ENCODE results near the gene TFPI2. TPM values are rescaled to one million over a fixed set of nuclear protein-coding genes. Genes with fewer than 3 reads are reported as not detected.
A peak's percentile ranks its signal among the peaks of the same experiment; 100 is the strongest.

The TFPI2 gene
- total and polyA plus RNA-seq, 4 experiments from 2014 or later = not detected

GRCh38 chr7:93855797-93856196 lies 34.8 kb downstream of the TFPI2 start:
- H3K9me3 Mint-ChIP-seq = peaks cover 0 to 3% (median 0%) of the 10 kb centered on the region in 8 donors
- H3K9me3 ChIP-seq (ENCODE audit: control insufficient read depth in 1 of 2, low read length in 2 of 2) = no peaks in the 10 kb centered on the region
- peak in 1 of 5 donors; percentile 32 for DNase-seq
- H3K36me3 Mint-ChIP-seq = no peaks in the 10 kb centered on the region
- H3K4me1 ChIP-seq (ENCODE audit: insufficient read depth, low read length) = no peaks in the 10 kb centered on the region
- H3K27ac ChIP-seq (ENCODE audit: low read depth, low read length) = no peak overlapping the region
- POLR2A ChIA-PET (ENCODE audit: partially characterized antibody) = no interaction called here
- no peak overlapping the region for H3K4me3 ChIP-seq (ENCODE audit: low read length in 2 of 2)
- H3K36me3 ChIP-seq (ENCODE audit: insufficient read depth, low read length) = no peaks in the 10 kb centered on the region
- CTCF ChIA-PET (ENCODE audit: partially characterized antibody) = no interaction called here
- no peak overlapping the region for H3K27ac Mint-ChIP-seq
- peaks cover 0 to 2% of the 10 kb centered on the region in 2 donors for H3K27me3 Mint-ChIP-seq
- no peaks in the 10 kb centered on the region for H3K27me3 ChIP-seq (ENCODE audit: insufficient read depth, low read length)
- no peaks in the 10 kb centered on the region for H3K4me1 Mint-ChIP-seq
- intact Hi-C loops (cut with micrococcal nuclease) = no loop called here
- H3K4me3 Mint-ChIP-seq = no peak overlapping the region

GRCh38 chr7:93854480-93854879 lies 36.1 kb downstream of the TFPI2 start:
- no peak overlapping the region for H3K4me3 ChIP-seq (ENCODE audit: low read length in 2 of 2)
- H3K27ac Mint-ChIP-seq = no peak overlapping the region
- H3K27me3 Mint-ChIP-seq = peaks cover 0 to 2% of the 10 kb centered on the region in 2 donors
- H3K9me3 ChIP-seq (ENCODE audit: control insufficient read depth in 1 of 2, low read length in 2 of 2) = no peaks in the 10 kb centered on the region
- no peaks in the 10 kb centered on the region for H3K4me1 Mint-ChIP-seq
- no peak for DNase-seq
- H3K27me3 ChIP-seq (ENCODE audit: insufficient read depth, low read length) = no peaks in the 10 kb centered on the region
- POLR2A ChIA-PET (ENCODE audit: partially characterized antibody) = no interaction called here
- no peaks in the 10 kb centered on the region for H3K36me3 Mint-ChIP-seq
- H3K36me3 ChIP-seq (ENCODE audit: insufficient read depth, low read length) = no peaks in the 10 kb centered on the region
- H3K27ac ChIP-seq (ENCODE audit: low read depth, low read length) = no peak overlapping the region
- H3K9me3 Mint-ChIP-seq = peaks cover 0 to 3% (median 0%) of the 10 kb centered on the region in 8 donors
- intact Hi-C loops (cut with micrococcal nuclease) = no loop called here
- no peaks in the 10 kb centered on the region for H3K4me1 ChIP-seq (ENCODE audit: insufficient read depth, low read length)
- CTCF ChIA-PET (ENCODE audit: partially characterized antibody) = no interaction called here
- no peak overlapping the region for H3K4me3 Mint-ChIP-seq

DNA sequence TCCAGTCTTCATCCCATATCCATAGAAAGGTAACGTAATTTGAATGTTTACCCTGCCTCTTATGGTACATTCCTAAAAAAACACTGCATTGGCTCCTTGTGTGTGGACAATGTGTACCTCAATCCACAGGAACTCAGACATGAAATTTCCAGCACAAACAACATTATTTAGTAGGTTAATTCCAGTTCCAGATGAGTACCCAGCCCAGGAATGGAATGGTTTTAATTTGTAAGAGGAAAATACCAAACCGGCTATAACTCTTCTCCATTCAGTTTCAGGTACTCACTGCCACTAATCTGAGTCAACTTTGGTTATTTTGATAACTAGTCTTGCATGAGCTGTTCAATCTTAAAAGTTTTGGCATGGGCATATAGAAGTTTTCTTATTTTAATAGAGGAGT lies 39.0 kb downstream of the TFPI2 start:
- H3K27ac ChIP-seq (ENCODE audit: low read depth, low read length) = no peak overlapping the region
- H3K27me3 ChIP-seq (ENCODE audit: insufficient read depth, low read length) = no peaks in the 10 kb centered on the region
- CTCF ChIA-PET (ENCODE audit: partially characterized antibody) = no interaction called here
- no peaks in the 10 kb centered on the region for H3K36me3 Mint-ChIP-seq
- no peak overlapping the region for H3K27ac Mint-ChIP-seq
- H3K4me1 Mint-ChIP-seq = no peaks in the 10 kb centered on the region
- H3K9me3 Mint-ChIP-seq = peaks cover 0 to 3% (median 0%) of the 10 kb centered on the region in 8 donors
- H3K9me3 ChIP-seq (ENCODE audit: control insufficient read depth in 1 of 2, low read length in 2 of 2) = no peaks in the 10 kb centered on the region
- no peak for DNase-seq
- no peaks in the 10 kb centered on the region for H3K4me1 ChIP-seq (ENCODE audit: insufficient read depth, low read length)
- no peak overlapping the region for H3K4me3 ChIP-seq (ENCODE audit: low read length in 2 of 2)
- no peaks in the 10 kb centered on the region for H3K36me3 ChIP-seq (ENCODE audit: insufficient read depth, low read length)
- peaks cover 0 to 2% of the 10 kb centered on the region in 2 donors for H3K27me3 Mint-ChIP-seq
- no peak overlapping the region for H3K4me3 Mint-ChIP-seq
- intact Hi-C loops (cut with micrococcal nuclease) = no loop called here
- POLR2A ChIA-PET (ENCODE audit: partially characterized antibody) = no interaction called here

DNA sequence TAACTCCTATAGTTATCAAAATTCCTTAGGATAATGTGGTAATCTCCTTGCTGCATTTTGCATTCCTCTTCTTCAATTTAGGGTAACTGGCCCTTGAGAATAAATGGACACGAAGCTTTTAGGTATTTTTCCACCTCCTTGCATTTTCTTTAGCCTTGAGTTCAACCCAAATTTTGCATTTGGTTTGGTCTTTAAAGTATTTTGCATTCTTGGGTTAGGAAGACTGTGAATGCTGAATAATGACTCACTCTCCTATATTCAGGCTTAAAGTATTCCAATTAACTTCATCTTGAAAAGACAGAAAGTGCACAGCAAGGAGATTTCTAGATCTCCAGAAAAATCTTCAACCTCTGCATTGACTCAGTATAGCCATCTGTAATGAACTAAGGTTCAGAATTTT lies 47.3 kb downstream of the TFPI2 start:
- intact Hi-C loops (cut with micrococcal nuclease) = no loop called here
- H3K36me3 ChIP-seq (ENCODE audit: insufficient read depth, low read length) = no peaks in the 10 kb centered on the region
- CTCF ChIA-PET (ENCODE audit: partially characterized antibody) = no interaction called here
- H3K4me1 Mint-ChIP-seq = no peaks in the 10 kb centered on the region
- no peak for DNase-seq
- H3K4me3 Mint-ChIP-seq = no peak overlapping the region
- no peaks in the 10 kb centered on the region for H3K27me3 ChIP-seq (ENCODE audit: insufficient read depth, low read length)
- H3K4me1 ChIP-seq (ENCODE audit: insufficient read depth, low read length) = no peaks in the 10 kb centered on the region
- no peak overlapping the region for H3K27ac Mint-ChIP-seq
- H3K27me3 Mint-ChIP-seq = no peaks in the 10 kb centered on the region
- H3K36me3 Mint-ChIP-seq = no peaks in the 10 kb centered on the region
- no peaks in the 10 kb centered on the region for H3K9me3 ChIP-seq (ENCODE audit: control insufficient read depth in 1 of 2, low read length in 2 of 2)
- no peaks in the 10 kb centered on the region for H3K9me3 Mint-ChIP-seq
- POLR2A ChIA-PET (ENCODE audit: partially characterized antibody) = no interaction called here
- no peak overlapping the region for H3K4me3 ChIP-seq (ENCODE audit: low read length in 2 of 2)
- no peak overlapping the region for H3K27ac ChIP-seq (ENCODE audit: low read depth, low read length)

GRCh38 chr7:93838966-93839365 lies 51.6 kb downstream of the TFPI2 start:
- no peaks in the 10 kb centered on the region for H3K9me3 ChIP-seq (ENCODE audit: control insufficient read depth in 1 of 2, low read length in 2 of 2)
- Mint-ChIP-seq H3K27me3 (peaks cover 0 to 1% of the 10 kb centered on the region in 2 donors), H3K4me3 (no peak overlapping the region), H3K9me3 (peaks cover 0 to 2% (median 0%) of the 10 kb centered on the region in 8 donors), H3K27ac (no peak overlapping the region), H3K36me3 (no peaks in the 10 kb centered on the region), H3K4me1 (no peaks in the 10 kb centered on the region)
- CTCF ChIA-PET (ENCODE audit: partially characterized antibody) = no interaction called here
- H3K4me3 ChIP-seq (ENCODE audit: low read length in 2 of 2) = no peak overlapping the region
- no peak overlapping the region for H3K27ac ChIP-seq (ENCODE audit: low read depth, low read length)
- no peak for DNase-seq
- no peaks in the 10 kb centered on the region for H3K36me3 ChIP-seq (ENCODE audit: insufficient read depth, low read length)
- POLR2A ChIA-PET (ENCODE audit: partially characterized antibody) = no interaction called here
- H3K4me1 ChIP-seq (ENCODE audit: insufficient read depth, low read length) = no peaks in the 10 kb centered on the region
- H3K27me3 ChIP-seq (ENCODE audit: insufficient read depth, low read length) = no peaks in the 10 kb centered on the region
- intact Hi-C loops (cut with micrococcal nuclease) = no loop called here

- Histone ChIP-seq H3K27ac (ENCODE audit: low read depth, low read length) (no peak overlapping the region), H3K4me1 (ENCODE audit: insufficient read depth, low read length) (no peaks in the 10 kb centered on the region), H3K9me3 (ENCODE audit: control insufficient read depth in 1 of 2, low read length in 2 of 2) (no peaks in the 10 kb centered on the region), H3K4me3 (ENCODE audit: low read length in 2 of 2) (no peak overlapping the region), H3K36me3 (ENCODE audit: insufficient read depth, low read length) (no peaks in the 10 kb centered on the region), H3K27me3 (ENCODE audit: insufficient read depth, low read length) (no peaks in the 10 kb centered on the region)
- intact Hi-C loops (cut with micrococcal nuclease) = no loop called here
- Mint-ChIP-seq H3K36me3 (no peaks in the 10 kb centered on the region), H3K27ac (no peak overlapping the region), H3K4me3 (no peak overlapping the region), H3K9me3 (peaks cover 0 to 2% (median 0%) of the 10 kb centered on the region in 8 donors), H3K27me3 (peaks cover 0 to 1% of the 10 kb centered on the region in 2 donors), H3K4me1 (no peaks in the 10 kb centered on the region)
- POLR2A ChIA-PET (ENCODE audit: partially characterized antibody) = no interaction called here
- CTCF ChIA-PET (ENCODE audit: partially characterized antibody) = no interaction called here
- no peak for DNase-seq
These were observed 53.3 kb downstream of the TFPI2 start for GRCh38 chr7:93837245-93837644.

DNA sequence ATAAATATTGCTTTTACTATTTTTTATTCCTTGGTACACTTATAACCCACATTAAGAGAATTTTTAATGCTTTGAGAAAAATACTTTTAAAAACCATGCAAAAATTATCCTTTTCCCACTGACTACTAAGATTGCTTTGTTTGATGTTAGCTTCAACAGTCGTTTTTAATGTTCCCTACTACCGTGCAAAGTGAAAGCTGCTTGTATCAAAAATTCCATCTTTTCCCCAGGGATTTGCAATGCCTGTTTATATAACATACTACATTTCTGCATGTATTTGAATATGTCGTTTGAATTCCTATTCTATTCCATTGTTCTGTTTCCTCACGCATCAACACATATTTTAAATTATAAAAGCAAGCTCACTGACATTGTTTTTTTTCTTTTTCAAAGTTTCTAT lies 54.4 kb downstream of the TFPI2 start:
- Mint-ChIP-seq H3K4me1 (no peaks in the 10 kb centered on the region), H3K27me3 (peaks cover 0 to 1% of the 10 kb centered on the region in 2 donors), H3K36me3 (no peaks in the 10 kb centered on the region), H3K9me3 (peaks cover 0 to 2% (median 0%) of the 10 kb centered on the region in 8 donors), H3K4me3 (no peak overlapping the region), H3K27ac (no peak overlapping the region)
- DNase-seq = no peak
- Histone ChIP-seq H3K9me3 (ENCODE audit: control insufficient read depth in 1 of 2, low read length in 2 of 2) (no peaks in the 10 kb centered on the region), H3K36me3 (ENCODE audit: insufficient read depth, low read length) (no peaks in the 10 kb centered on the region), H3K4me3 (ENCODE audit: low read length in 2 of 2) (no peak overlapping the region), H3K27ac (ENCODE audit: low read depth, low read length) (no peak overlapping the region), H3K27me3 (ENCODE audit: insufficient read depth, low read length) (no peaks in the 10 kb centered on the region), H3K4me1 (ENCODE audit: insufficient read depth, low read length) (no peaks in the 10 kb centered on the region)
- intact Hi-C loops (cut with micrococcal nuclease) = no loop called here
- ChIA-PET CTCF (ENCODE audit: partially characterized antibody) (no interaction called here), POLR2A (ENCODE audit: partially characterized antibody) (no interaction called here)

DNA sequence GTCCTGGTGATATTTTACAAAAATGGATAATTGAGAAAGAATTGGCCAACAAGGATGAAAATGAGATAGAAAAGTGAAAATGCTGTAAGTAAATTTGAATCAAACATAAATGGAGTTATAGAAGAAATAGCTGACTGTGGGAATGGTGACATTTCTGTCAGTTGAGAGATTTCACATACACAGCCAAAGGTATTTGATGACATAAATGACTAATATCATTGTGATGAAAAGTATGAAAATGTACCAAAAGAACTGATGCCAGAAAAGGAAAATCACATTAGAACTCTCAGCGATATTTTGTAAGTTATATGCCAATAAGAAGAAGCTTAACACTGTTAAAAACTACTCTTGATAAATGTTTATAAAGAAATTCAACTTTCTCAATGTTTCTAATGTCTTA lies 54.9 kb downstream of the TFPI2 start:
- Mint-ChIP-seq H3K27ac (no peak overlapping the region), H3K9me3 (peaks cover 0 to 2% (median 0%) of the 10 kb centered on the region in 8 donors), H3K4me1 (no peaks in the 10 kb centered on the region), H3K36me3 (no peaks in the 10 kb centered on the region), H3K27me3 (peaks cover 0 to 1% of the 10 kb centered on the region in 2 donors), H3K4me3 (no peak overlapping the region)
- ChIA-PET POLR2A (ENCODE audit: partially characterized antibody) (no interaction called here), CTCF (ENCODE audit: partially characterized antibody) (no interaction called here)
- Histone ChIP-seq H3K4me1 (ENCODE audit: insufficient read depth, low read length) (no peaks in the 10 kb centered on the region), H3K36me3 (ENCODE audit: insufficient read depth, low read length) (no peaks in the 10 kb centered on the region), H3K9me3 (ENCODE audit: control insufficient read depth in 1 of 2, low read length in 2 of 2) (no peaks in the 10 kb centered on the region), H3K27me3 (ENCODE audit: insufficient read depth, low read length) (no peaks in the 10 kb centered on the region), H3K27ac (ENCODE audit: low read depth, low read length) (no peak overlapping the region), H3K4me3 (ENCODE audit: low read length in 2 of 2) (no peak overlapping the region)
- intact Hi-C loops (cut with micrococcal nuclease) = no loop called here
- no peak for DNase-seq
